Fibroblast of pulmonary artery (primary cell): ENCODE results near the gene EPHX1.

ENCODE experiments used
- DNase-seq: peaks from one replicate; pipeline ENCODE4 v3.0.0-alpha.2; 2010; ENCODE audit warnings: low read depth
- H3K4me3 ChIP-seq: replicated peaks from 2 replicates; pipeline ENCODE4 v1.5.1; 2011; ENCODE audit warnings: low read depth, mild to moderate bottlenecking, control low read depth, low read length, moderate library complexity
- TF ChIP-seq, protein P1 (sequence below): IDR thresholded peaks from 2 replicates; pipeline ENCODE4 v1.5.1; 2011; ENCODE audit warnings: mild to moderate bottlenecking, control low read depth, low read length, inconsistent platforms; ENCODE audit errors: missing control alignments

EPHX1 gene

DNA sequence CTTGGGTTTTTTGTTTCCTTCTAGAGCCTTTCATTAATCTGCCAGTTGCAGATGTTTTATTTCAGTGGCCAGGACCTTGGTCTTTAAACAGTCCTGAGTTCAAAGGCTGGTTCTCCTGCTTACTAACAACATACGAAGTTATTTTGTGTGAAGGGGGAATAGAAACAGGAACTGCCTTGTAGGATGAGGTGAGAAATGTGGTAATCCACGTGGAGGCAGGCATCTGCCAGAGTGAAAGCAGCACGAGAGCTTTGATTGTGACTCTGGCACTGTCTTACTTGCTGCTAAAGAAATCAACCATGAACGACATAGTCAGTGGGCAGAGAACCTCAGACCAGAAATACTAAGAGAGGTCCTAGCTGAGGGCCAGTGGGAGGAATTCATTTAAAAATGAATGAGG, 41.9 kb downstream of the EPHX1 start:
- TF ChIP-seq, protein P1, sequence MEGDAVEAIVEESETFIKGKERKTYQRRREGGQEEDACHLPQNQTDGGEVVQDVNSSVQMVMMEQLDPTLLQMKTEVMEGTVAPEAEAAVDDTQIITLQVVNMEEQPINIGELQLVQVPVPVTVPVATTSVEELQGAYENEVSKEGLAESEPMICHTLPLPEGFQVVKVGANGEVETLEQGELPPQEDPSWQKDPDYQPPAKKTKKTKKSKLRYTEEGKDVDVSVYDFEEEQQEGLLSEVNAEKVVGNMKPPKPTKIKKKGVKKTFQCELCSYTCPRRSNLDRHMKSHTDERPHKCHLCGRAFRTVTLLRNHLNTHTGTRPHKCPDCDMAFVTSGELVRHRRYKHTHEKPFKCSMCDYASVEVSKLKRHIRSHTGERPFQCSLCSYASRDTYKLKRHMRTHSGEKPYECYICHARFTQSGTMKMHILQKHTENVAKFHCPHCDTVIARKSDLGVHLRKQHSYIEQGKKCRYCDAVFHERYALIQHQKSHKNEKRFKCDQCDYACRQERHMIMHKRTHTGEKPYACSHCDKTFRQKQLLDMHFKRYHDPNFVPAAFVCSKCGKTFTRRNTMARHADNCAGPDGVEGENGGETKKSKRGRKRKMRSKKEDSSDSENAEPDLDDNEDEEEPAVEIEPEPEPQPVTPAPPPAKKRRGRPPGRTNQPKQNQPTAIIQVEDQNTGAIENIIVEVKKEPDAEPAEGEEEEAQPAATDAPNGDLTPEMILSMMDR: no peak
- DNase-seq: no peak

DNA sequence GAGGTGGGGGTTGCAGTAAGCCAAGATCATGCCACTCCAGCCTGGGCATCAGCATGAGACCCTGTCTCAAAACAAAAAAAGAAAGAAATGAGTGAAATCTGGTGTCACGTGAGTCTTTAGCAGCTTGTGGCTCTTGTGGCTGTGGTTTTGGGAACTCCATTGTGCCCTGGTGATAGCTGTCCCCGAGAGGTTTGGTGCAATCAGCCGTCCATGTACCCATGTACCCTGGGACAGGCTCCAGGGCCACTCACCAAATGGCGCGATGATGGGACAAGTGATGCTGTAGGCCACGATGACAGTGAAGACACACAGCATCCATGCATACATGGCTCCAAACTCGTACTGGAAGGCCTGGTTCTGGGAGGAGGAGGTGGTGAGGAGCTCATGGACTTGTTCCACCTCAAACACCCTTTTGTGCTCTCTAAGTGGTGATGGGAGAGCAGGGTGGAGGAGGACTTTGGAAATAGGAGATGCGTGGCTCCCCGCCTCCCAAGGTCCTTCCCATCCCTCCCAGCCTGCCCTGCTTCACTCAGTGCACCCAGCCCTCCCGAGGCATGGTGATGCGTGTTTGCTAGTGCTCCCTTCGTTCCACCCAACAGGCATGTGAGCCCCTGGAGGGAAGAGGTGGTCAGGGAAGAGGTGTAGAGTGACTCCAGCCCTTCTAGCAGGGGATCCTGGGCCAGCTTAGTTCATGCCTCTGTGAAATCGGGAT, 42.6 kb downstream of the EPHX1 start:
- DNase-seq: no peak

More for the DNA sequence above, 41.9 kb downstream of the EPHX1 start:
- no peak overlapping the region for H3K4me3 ChIP-seq

DNA sequence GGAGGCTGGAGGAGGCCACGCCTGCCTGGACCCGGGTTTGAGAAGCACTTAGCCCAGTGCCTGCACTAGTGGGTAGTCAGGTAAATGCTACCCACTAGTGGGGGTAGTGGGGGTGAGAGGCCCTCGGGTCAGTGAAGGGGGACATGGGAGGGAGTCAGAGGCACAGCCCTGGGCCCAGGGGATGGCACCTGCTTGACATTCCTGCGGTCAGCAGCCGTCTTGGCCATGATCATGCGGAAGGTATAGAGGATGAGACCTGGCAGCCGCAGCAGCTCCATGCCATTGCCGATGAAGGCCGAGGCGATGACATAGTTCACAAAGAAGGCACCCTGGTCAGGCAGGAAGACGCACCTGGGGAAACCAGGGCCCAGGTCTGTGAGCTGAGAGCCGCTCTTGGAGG, 43.5 kb downstream of the EPHX1 start:
- TF ChIP-seq, protein P1: no peak
- no peak overlapping the region for H3K4me3 ChIP-seq
- no peak for DNase-seq

More for the DNA sequence above, 42.6 kb downstream of the EPHX1 start:
- no peak overlapping the region for H3K4me3 ChIP-seq
- TF ChIP-seq, protein P1: no peak

DNA sequence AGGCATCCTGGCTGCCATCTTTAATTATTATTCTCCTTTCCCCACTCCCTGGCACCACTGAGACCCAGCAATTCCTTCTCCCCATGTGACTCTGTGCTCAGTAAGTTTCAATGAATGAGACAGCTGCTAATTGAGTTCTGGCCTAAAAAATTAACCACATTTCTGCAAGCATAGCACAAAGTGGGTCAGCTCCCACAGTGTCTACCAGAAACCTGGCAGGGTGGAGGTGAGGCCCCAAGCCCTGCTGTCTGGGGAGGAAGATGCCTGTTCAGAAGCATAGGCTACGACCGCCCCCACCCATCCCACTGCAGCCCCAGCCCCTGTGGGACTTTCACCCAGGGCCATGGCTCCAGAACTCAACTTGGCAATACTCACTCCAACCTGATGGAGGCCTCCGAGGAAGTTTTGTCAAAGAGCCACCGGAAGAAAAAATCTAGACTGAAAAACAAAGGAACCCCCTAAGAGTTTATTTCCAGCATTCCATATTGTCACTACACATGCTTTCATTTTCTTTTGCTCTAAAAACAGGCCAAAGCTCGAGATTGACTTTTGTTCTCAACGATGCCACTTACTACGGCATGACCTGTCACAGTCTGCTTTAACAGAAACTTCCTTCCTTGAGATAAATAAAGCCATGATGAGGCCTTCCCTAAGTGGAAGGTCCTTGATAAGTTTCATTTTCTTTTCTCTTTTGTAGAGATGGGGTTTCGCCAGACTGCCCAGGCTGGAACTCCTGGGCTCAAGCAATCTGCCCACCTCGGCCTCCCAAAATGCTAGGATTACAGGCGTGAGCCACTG, 45.8 kb downstream of the EPHX1 start:
- no peak for DNase-seq
- H3K4me3 ChIP-seq: no peak overlapping the region
- TF ChIP-seq, protein P1: peak; percentile 2

DNA sequence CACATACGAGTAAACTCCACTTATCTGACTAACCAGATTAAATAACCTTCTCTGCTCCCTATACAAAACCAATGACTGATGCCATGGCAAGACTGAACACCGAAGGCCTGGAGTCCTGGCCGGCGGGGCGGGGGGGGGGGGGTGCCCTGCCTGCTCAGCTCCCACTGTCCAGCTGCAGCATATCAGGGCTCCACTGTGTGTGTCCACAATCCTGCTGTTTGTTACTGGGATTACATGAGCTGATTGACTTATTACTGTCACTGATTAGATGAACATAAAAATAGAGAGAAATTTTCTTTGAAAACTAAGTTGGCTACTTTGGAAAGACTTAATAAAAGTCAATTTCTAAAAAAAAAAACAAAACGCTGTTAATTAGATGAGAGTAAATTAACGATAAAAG, 47.3 kb downstream of the EPHX1 start:
- no peak for DNase-seq
- TF ChIP-seq, protein P1: no peak
- H3K4me3 ChIP-seq: no peak overlapping the region

DNA sequence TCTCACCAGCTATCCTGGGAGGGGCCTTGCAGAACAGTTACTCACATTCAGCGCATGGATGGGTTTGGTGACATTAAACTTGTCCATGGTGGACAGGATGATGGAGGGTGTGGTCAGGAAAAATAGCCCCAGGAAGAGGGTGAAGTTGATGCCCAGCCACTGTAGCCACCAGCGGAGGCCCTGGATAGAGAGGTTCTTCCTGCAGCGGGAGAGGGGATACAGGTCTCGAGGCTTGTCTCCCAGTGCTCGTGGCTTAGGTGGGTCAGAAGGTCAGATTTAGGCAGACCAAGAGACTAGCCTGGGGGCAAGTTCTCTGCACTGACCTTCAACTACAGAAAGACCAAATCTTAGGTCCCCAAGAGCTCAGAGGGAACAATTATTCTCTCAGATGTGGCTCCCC, 49.2 kb downstream of the EPHX1 start:
- TF ChIP-seq, protein P1: no peak
- H3K4me3 ChIP-seq: no peak overlapping the region

More for the DNA sequence above, 49.2 kb downstream of the EPHX1 start:
- DNase-seq: no peak
